ENCODE data around the gene KRTAP10-12. TPM values are rescaled to one million over a fixed set of nuclear protein-coding genes. Genes with fewer than 3 reads are reported as not detected.
"Not testable (repeated sequence)": the region's sequence is repeated elsewhere in the genome, so short reads cannot be mapped to it uniquely, and the experiment has no call there.

Gene KRTAP10-12
- polyA plus RNA-seq, 2 of the 4 experiments (the other 2 are of a cell fraction), result not detected

DNA sequence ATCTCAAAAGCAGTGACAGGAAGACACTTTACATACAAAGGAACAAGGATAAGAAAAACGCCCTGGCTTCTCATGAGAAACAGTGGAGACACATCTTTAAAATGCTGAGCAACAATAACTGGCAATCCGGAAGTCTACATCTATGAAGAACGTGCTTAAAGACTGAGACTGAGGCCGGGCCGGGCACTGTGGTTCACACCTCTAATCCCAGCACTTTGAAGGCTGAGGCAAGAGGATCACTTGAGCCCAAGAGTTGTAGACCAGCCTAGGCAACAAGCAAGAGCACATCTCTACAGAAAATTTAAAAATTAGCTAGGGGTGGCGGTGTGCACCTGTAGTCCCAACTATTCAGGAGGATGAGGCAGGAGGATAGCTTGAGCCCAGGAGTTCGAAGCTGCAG is 12.9 kb upstream of the KRTAP10-12 start:
- Histone ChIP-seq H3K4me3 (no peak overlapping the region), H3K9me3 (no peaks in the 10 kb centered on the region), H3K27ac (no peak overlapping the region), H3K4me1 (no peaks in the 10 kb centered on the region), H3K4me2 (no peak overlapping the region)
- POLR2A ChIA-PET, result no interaction called here
- CTCF ChIA-PET, result interaction anchor here (0.8 kb wide), 1 partner anchor 10 kb away, joined by 3 read pairs; no protein-coding TSS in a partner anchor
- FAIRE-seq (no peak), DNase-seq (ENCODE audit: low read depth in 1 of 2, low spot score in 1 of 2) (no peak), ATAC-seq (no peak)
- TF ChIP-seq RARB (CRISPR knock-in tag; IDR thresholded peaks at IDR 0.05) (no peak), FOXS1 (CRISPR knock-in tag; IDR thresholded peaks at IDR 0.05) (no peak), FOSL2 (IDR thresholded peaks at IDR 0.05) (no peak), FOSL2 (CRISPR knock-in tag; IDR thresholded peaks at IDR 0.05) (no peak)
- TF ChIP-seq, protein P1, sequence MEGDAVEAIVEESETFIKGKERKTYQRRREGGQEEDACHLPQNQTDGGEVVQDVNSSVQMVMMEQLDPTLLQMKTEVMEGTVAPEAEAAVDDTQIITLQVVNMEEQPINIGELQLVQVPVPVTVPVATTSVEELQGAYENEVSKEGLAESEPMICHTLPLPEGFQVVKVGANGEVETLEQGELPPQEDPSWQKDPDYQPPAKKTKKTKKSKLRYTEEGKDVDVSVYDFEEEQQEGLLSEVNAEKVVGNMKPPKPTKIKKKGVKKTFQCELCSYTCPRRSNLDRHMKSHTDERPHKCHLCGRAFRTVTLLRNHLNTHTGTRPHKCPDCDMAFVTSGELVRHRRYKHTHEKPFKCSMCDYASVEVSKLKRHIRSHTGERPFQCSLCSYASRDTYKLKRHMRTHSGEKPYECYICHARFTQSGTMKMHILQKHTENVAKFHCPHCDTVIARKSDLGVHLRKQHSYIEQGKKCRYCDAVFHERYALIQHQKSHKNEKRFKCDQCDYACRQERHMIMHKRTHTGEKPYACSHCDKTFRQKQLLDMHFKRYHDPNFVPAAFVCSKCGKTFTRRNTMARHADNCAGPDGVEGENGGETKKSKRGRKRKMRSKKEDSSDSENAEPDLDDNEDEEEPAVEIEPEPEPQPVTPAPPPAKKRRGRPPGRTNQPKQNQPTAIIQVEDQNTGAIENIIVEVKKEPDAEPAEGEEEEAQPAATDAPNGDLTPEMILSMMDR (IDR thresholded peaks at IDR 0.05), result no peak
- WGBS (ENCODE audit: missing lambda C conversion rate), result 29% methylated on average over 7 of the region's 7 CpGs

DNA sequence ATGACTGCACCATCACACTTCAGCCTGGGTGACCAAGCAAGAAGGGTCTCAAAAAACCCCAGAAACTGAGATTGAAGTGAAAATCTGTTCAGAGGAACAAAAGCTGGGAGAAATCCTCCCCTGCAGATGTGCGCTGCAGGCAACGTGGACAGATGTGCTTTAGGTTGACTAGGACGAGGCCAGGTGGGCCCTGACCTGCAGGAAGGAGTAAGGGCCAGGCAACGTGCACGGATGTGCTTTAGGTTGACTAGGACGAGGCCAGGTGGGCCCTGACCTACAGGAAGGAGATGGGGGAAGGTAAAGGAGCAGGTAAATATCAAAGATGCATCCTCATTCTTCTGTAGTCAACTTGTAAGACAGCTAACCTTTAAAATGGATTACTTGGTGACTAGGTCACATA is 12.5 kb upstream of the KRTAP10-12 start:
- no peak overlapping the region for H3K4me3 ChIP-seq
- H3K9me3 ChIP-seq, result no peaks in the 10 kb centered on the region
- POLR2A ChIA-PET, result no interaction called here
- WGBS (ENCODE audit: missing lambda C conversion rate), result 9% methylated on average over 6 of the region's 6 CpGs
- CTCF ChIA-PET, result no interaction called here
- DNase-seq (ENCODE audit: low read depth in 1 of 2, low spot score in 1 of 2) (no peak), ATAC-seq (no peak), FAIRE-seq (no peak)
- H3K4me1 ChIP-seq, result no peaks in the 10 kb centered on the region
- no peak overlapping the region for H3K4me2 ChIP-seq
- no peak overlapping the region for H3K27ac ChIP-seq
- TF ChIP-seq, protein P2, sequence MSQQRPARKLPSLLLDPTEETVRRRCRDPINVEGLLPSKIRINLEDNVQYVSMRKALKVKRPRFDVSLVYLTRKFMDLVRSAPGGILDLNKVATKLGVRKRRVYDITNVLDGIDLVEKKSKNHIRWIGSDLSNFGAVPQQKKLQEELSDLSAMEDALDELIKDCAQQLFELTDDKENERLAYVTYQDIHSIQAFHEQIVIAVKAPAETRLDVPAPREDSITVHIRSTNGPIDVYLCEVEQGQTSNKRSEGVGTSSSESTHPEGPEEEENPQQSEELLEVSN (IDR thresholded peaks at IDR 0.05; ENCODE audit: borderline replicate concordance, low read depth), result no peak
- TF ChIP-seq JUNB (IDR thresholded peaks at IDR 0.05) (no peak), JUN (IDR thresholded peaks at IDR 0.05) (no peak), RFX5 (IDR thresholded peaks at IDR 0.05) (no peak), SREBF2 (IDR thresholded peaks at IDR 0.05) (no peak), HEYL (CRISPR knock-in tag; IDR thresholded peaks at IDR 0.05) (no peak), FOSB (CRISPR knock-in tag; IDR thresholded peaks at IDR 0.05) (no peak), FOXS1 (CRISPR knock-in tag; IDR thresholded peaks at IDR 0.05) (no peak), HOXB5 (CRISPR knock-in tag; IDR thresholded peaks at IDR 0.05) (no peak), EHF (CRISPR knock-in tag; IDR thresholded peaks at IDR 0.05) (no peak), ZNF302 (CRISPR knock-in tag; IDR thresholded peaks at IDR 0.05) (no peak), RNF2 (IDR thresholded peaks at IDR 0.05; ENCODE audit: borderline replicate concordance, low read depth) (no peak), RARB (CRISPR knock-in tag; IDR thresholded peaks at IDR 0.05) (no peak), NPAS2 (CRISPR knock-in tag; IDR thresholded peaks at IDR 0.05; ENCODE audit: borderline replicate concordance) (no peak), EHMT2 (IDR thresholded peaks at IDR 0.05; ENCODE audit: low read depth) (no peak)
- TF ChIP-seq, protein P3, sequence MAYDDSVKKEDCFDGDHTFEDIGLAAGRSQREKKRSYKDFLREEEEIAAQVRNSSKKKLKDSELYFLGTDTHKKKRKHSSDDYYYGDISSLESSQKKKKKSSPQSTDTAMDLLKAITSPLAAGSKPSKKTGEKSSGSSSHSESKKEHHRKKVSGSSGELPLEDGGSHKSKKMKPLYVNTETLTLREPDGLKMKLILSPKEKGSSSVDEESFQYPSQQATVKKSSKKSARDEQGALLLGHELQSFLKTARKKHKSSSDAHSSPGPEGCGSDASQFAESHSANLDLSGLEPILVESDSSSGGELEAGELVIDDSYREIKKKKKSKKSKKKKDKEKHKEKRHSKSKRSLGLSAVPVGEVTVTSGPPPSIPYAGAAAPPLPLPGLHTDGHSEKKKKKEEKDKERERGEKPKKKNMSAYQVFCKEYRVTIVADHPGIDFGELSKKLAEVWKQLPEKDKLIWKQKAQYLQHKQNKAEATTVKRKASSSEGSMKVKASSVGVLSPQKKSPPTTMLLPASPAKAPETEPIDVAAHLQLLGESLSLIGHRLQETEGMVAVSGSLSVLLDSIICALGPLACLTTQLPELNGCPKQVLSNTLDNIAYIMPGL (CRISPR knock-in tag; IDR thresholded peaks at IDR 0.05; ENCODE audit: borderline replicate concordance), result no peak
- TF ChIP-seq, protein P4, sequence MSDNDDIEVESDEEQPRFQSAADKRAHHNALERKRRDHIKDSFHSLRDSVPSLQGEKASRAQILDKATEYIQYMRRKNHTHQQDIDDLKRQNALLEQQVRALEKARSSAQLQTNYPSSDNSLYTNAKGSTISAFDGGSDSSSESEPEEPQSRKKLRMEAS (IDR thresholded peaks at IDR 0.05), result no peak
- TF ChIP-seq, protein P5, sequence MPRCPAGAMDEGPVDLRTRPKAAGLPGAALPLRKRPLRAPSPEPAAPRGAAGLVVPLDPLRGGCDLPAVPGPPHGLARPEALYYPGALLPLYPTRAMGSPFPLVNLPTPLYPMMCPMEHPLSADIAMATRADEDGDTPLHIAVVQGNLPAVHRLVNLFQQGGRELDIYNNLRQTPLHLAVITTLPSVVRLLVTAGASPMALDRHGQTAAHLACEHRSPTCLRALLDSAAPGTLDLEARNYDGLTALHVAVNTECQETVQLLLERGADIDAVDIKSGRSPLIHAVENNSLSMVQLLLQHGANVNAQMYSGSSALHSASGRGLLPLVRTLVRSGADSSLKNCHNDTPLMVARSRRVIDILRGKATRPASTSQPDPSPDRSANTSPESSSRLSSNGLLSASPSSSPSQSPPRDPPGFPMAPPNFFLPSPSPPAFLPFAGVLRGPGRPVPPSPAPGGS (IDR thresholded peaks at IDR 0.05), result no peak
- TF ChIP-seq, protein P6, sequence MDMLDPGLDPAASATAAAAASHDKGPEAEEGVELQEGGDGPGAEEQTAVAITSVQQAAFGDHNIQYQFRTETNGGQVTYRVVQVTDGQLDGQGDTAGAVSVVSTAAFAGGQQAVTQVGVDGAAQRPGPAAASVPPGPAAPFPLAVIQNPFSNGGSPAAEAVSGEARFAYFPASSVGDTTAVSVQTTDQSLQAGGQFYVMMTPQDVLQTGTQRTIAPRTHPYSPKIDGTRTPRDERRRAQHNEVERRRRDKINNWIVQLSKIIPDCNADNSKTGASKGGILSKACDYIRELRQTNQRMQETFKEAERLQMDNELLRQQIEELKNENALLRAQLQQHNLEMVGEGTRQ (IDR thresholded peaks at IDR 0.05), result no peak
- TF ChIP-seq, protein P7, sequence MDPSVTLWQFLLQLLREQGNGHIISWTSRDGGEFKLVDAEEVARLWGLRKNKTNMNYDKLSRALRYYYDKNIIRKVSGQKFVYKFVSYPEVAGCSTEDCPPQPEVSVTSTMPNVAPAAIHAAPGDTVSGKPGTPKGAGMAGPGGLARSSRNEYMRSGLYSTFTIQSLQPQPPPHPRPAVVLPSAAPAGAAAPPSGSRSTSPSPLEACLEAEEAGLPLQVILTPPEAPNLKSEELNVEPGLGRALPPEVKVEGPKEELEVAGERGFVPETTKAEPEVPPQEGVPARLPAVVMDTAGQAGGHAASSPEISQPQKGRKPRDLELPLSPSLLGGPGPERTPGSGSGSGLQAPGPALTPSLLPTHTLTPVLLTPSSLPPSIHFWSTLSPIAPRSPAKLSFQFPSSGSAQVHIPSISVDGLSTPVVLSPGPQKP (IDR thresholded peaks at IDR 0.05; ENCODE audit: low read depth, low read length), result no peak

DNA sequence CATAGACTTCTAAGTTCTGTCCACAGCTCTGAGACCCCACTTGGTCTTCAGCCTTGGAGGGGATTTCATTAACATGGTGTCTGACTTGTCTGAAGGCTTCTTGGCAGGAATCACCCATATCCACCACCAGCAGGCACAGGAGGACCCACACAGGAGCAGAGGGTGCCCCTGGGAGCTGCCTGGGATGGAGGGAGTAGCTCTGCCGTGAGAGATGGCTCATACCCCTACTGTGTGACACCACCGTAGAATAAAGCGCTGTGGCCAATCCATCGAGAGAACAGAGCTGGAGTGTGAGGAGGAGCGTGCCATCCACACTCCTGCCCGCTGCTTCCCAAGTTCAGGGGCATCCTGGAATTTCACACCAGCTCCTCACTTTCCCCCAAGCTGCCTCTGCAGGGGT is 11.9 kb upstream of the KRTAP10-12 start:
- not testable (repeated sequence) for FAIRE-seq
- 30% methylated on average over 2 of the region's 6 CpGs for WGBS (ENCODE audit: missing lambda C conversion rate)

More for the DNA sequence above, 11.9 kb upstream of the KRTAP10-12 start:
- H3K9me3 ChIP-seq; DNase-seq (ENCODE audit: low read depth in 1 of 2, low spot score in 1 of 2); ATAC-seq; H3K4me3 ChIP-seq; H3K27ac ChIP-seq; CTCF ChIA-PET; H3K4me2 ChIP-seq; POLR2A ChIA-PET; H3K4me1 ChIP-seq: not testable (repeated sequence)
